ENCODE results near the gene ATAD3A.

Gene ATAD3A

DNA sequence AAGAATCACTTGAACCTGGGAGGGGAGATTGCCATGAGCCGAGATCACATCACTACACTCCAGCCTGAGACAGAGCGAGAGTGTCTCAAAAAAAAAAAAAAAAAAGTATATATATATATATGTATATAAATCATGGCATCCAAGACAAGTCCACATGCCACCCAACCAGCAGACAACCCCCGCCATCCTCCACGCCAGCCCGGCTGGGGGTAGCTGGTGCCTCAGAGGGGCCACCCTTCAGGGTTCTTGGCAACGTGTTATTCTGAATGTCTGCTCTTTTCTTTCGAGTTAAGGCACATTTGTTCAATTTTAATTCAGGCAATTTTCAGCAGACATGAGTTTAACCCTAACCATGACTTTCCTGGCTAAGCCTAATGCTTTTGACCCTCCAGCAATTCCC is 38.1 kb downstream of the ATAD3A start:
- TF ChIP-seq, protein P1, sequence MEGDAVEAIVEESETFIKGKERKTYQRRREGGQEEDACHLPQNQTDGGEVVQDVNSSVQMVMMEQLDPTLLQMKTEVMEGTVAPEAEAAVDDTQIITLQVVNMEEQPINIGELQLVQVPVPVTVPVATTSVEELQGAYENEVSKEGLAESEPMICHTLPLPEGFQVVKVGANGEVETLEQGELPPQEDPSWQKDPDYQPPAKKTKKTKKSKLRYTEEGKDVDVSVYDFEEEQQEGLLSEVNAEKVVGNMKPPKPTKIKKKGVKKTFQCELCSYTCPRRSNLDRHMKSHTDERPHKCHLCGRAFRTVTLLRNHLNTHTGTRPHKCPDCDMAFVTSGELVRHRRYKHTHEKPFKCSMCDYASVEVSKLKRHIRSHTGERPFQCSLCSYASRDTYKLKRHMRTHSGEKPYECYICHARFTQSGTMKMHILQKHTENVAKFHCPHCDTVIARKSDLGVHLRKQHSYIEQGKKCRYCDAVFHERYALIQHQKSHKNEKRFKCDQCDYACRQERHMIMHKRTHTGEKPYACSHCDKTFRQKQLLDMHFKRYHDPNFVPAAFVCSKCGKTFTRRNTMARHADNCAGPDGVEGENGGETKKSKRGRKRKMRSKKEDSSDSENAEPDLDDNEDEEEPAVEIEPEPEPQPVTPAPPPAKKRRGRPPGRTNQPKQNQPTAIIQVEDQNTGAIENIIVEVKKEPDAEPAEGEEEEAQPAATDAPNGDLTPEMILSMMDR (IDR thresholded peaks at IDR 0.05; ENCODE audit: control extremely low read depth, extremely low read depth, low read depth, missing control alignments): no peak
- CTCF ChIA-PET: no interaction called here
- no peak for DNase-seq (ENCODE audit: extremely low spot score)
- POLR2A ChIA-PET: no interaction called here

GRCh38 chr1:1550591-1551432 is 38.9 kb downstream of the ATAD3A start:
- TF ChIP-seq, protein P1 (IDR thresholded peaks at IDR 0.05; ENCODE audit: control extremely low read depth, extremely low read depth, low read depth, missing control alignments): no peak
- DNase-seq (ENCODE audit: extremely low spot score): no peak
- POLR2A ChIA-PET: no interaction called here
- CTCF ChIA-PET: interaction anchor here (0.7 kb wide), 1 partner anchor 45 kb away, joined by 3 read pairs; no protein-coding TSS in a partner anchor

- ChIA-PET POLR2A (no interaction called here), CTCF (interaction anchor here (0.7 kb wide), 1 partner anchor 46 kb away, joined by 3 read pairs; no protein-coding TSS in a partner anchor)
- TF ChIP-seq, protein P1 (IDR thresholded peaks at IDR 0.05; ENCODE audit: control extremely low read depth, extremely low read depth, low read depth, missing control alignments): no peak
- no peak for DNase-seq (ENCODE audit: extremely low spot score)
Observed at GRCh38 chr1:1551524-1552262, 39.7 kb downstream of the ATAD3A start.

DNA sequence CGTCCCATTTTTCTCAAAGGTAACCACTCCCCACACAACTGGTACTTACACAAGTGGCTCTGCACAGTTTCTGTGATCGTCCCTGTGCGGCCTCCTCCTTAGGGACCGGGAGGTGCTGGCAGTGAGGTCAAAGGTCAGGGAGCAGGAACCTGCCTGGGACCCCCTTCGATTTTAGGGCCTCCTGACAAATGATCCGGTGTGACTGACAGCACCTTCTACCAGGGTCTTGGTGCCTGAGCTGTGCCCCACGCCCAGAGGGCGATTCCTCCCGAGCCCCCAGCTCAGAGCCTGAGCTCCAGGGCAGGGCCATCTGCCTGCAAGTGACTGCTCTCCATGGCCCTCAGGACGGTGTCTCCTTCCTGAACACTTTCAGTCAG is 40.3 kb downstream of the ATAD3A start:
- TF ChIP-seq, protein P1 (IDR thresholded peaks at IDR 0.05; ENCODE audit: control extremely low read depth, extremely low read depth, low read depth, missing control alignments): no peak
- no peak for DNase-seq (ENCODE audit: extremely low spot score)
- ChIA-PET CTCF (no interaction called here), POLR2A (no interaction called here)

DNA sequence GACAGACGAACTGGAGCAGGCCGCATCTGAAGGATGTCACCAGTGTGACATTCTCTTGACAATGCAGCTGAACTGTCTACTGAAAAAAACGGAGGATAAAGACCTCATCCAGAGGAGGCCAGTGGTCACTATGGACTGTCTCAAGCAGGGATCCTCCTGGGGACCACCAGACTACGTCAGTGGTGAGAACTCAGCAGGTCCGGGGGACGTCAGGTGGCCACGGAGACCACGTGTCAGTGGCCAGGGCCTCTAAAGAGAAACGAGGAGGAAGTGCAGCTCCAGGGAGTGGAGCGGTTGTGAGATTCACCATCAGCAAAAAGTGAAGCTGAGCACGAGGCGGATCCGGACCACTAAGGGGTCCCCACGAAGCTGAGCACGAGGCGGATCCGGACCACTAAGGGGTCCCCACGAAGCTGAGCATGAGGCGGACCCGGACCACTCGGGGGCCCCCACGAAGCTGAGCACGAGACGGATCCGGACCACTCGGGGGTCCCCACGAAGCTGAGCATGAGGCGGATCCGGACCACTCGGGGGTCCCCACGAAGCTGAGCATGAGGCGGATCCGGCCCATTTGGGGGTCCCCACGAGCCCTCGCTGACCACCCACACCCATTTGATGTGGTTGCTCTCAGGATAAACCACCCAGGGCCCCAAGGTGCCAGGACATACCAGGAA is 42.0 kb downstream of the ATAD3A start:
- CTCF ChIA-PET: interaction anchor here (1.1 to 1.7 kb wide), 3 partner anchors 12 to 22 kb away, joined by 3 read pairs; no protein-coding TSS in a partner anchor

More for the DNA sequence above, 42.0 kb downstream of the ATAD3A start:
- TF ChIP-seq, protein P1 (IDR thresholded peaks at IDR 0.05; ENCODE audit: control extremely low read depth, extremely low read depth, low read depth, missing control alignments): no peak
- DNase-seq (ENCODE audit: extremely low spot score): no peak
- POLR2A ChIA-PET: interaction anchor here (0.6 kb wide), 1 partner anchor 1086 kb away, joined by 4 read pairs; no protein-coding TSS in a partner anchor
